HEK293T (cell line): ENCODE measurements around the gene NOSTRIN.
A peak's percentile ranks its signal among the peaks of the same experiment; 100 is the strongest.

Experiments used
- CTCF ChIA-PET: fragments of 350-600 bp; formaldehyde crosslinking; extraction: SDS; loops from one replicate; lab custom pipeline; 2021; ENCODE audit warnings: antibody characterized with exemption, inconsistent platforms; lab: Yijun Ruan, JAX
- POLR2A ChIA-PET: fragments of 350-600 bp; formaldehyde crosslinking; extraction: SDS; loops from one replicate; lab custom pipeline; 2020; ENCODE audit warnings: antibody characterized with exemption, inconsistent platforms; lab: Yijun Ruan, JAX
- DNase-seq: peaks from one replicate; pipeline ENCODE4 v3.0.0; 2012; ENCODE audit warnings: mixed read lengths; ENCODE audit errors: extremely low spot score
- ARNT ChIP-seq: fragments of 450-650 bp; IDR thresholded peaks from 2 replicates; pipeline ENCODE4 v1.6.1; 2017; ENCODE audit warnings: mild to moderate bottlenecking
- BHLHE40 ChIP-seq: fragments of 450-650 bp; IDR thresholded peaks from 2 replicates; pipeline ENCODE4 v1.6.1; 2016; ENCODE audit warnings: mild to moderate bottlenecking, moderate library complexity, borderline replicate concordance
- CTBP1 ChIP-seq: fragments of 450-650 bp; IDR thresholded peaks from 2 replicates; pipeline ENCODE4 v1.6.1; 2016; ENCODE audit warnings: borderline replicate concordance
- ELF4 ChIP-seq: fragments of 450-650 bp; IDR thresholded peaks from 2 replicates; pipeline ENCODE4 v1.6.1; 2017; ENCODE audit warnings: antibody characterized with exemption
- FOXA1 ChIP-seq: fragments of 450-650 bp; IDR thresholded peaks from 2 replicates; pipeline ENCODE4 v1.6.1; 2016; ENCODE audit warnings: mild to moderate bottlenecking
- FOXK2 ChIP-seq: fragments of 450-650 bp; IDR thresholded peaks from 2 replicates; pipeline ENCODE4 v1.6.1; 2016; ENCODE audit warnings: mild to moderate bottlenecking
- FOXM1 ChIP-seq: fragments of 450-650 bp; IDR thresholded peaks from 2 replicates; pipeline ENCODE4 v1.6.1; 2017; ENCODE audit warnings: mild to moderate bottlenecking, borderline replicate concordance
- HDGF ChIP-seq: fragments of 450-650 bp; IDR thresholded peaks from 2 replicates; pipeline ENCODE4 v1.6.1; 2017; ENCODE audit warnings: antibody characterized with exemption, borderline replicate concordance
- L3MBTL2 ChIP-seq: fragments of 450-650 bp; conservative IDR thresholded peaks from 2 replicates; pipeline ENCODE4 v1.6.1; 2016; ENCODE audit warnings: mild to moderate bottlenecking
- LEF1 ChIP-seq: fragments of 450-650 bp; IDR thresholded peaks from 2 replicates; pipeline ENCODE4 v1.6.1; 2017; ENCODE audit warnings: mild to moderate bottlenecking, borderline replicate concordance
- NFRKB ChIP-seq: fragments of 450-650 bp; IDR thresholded peaks from 2 replicates; pipeline ENCODE4 v1.6.1; 2016; ENCODE audit warnings: mild to moderate bottlenecking, moderate library complexity
- SP1 ChIP-seq: fragments of 450-650 bp; IDR thresholded peaks from 2 replicates; pipeline ENCODE4 v1.6.1; 2017
- SUZ12 ChIP-seq: fragments of 450-650 bp; IDR thresholded peaks from 2 replicates; pipeline ENCODE4 v1.6.1; 2016; ENCODE audit warnings: mild to moderate bottlenecking
- TARDBP ChIP-seq: fragments of 450-650 bp; IDR thresholded peaks from 2 replicates; pipeline ENCODE4 v1.6.1; 2016
- ZNF384 ChIP-seq: fragments of 450-650 bp; IDR thresholded peaks from 2 replicates; pipeline ENCODE4 v1.6.1; 2016
- TF ChIP-seq, protein P1 (sequence below): fragments of 450-650 bp; IDR thresholded peaks from 2 replicates; pipeline ENCODE4 v1.6.1; 2016

The NOSTRIN gene

GRCh38 chr2:168849610-168850009 is 47.2 kb downstream of the NOSTRIN start:
- ChIA-PET CTCF (no interaction called here), POLR2A (no interaction called here)
- peak; percentile 21 for DNase-seq
- TF ChIP-seq FOXM1 (no peak), SUZ12 (no peak), NFRKB (no peak), ELF4 (no peak), LEF1 (no peak), ARNT (no peak), FOXA1 (no peak), L3MBTL2 (no peak), SP1 (no peak), ZNF384 (no peak), CTBP1 (no peak), BHLHE40 (no peak)

GRCh38 chr2:168850846-168851245 is 48.4 kb downstream of the NOSTRIN start:
- ChIA-PET CTCF (no interaction called here), POLR2A (no interaction called here)

GRCh38 chr2:168851674-168852320 is 49.4 kb downstream of the NOSTRIN start:
- ChIA-PET POLR2A (no interaction called here), CTCF (interaction anchor here (0.6 kb wide), 1 partner anchor 78 kb away, joined by 3 read pairs; no protein-coding TSS in a partner anchor)
- DNase-seq = no peak
- TF ChIP-seq L3MBTL2 (no peak), BHLHE40 (no peak), FOXK2 (no peak), HDGF (no peak), ELF4 (no peak), ZNF384 (no peak), TARDBP (no peak), FOXM1 (no peak), SUZ12 (no peak), CTBP1 (no peak), ARNT (no peak), SP1 (no peak)
- TF ChIP-seq, protein P1, sequence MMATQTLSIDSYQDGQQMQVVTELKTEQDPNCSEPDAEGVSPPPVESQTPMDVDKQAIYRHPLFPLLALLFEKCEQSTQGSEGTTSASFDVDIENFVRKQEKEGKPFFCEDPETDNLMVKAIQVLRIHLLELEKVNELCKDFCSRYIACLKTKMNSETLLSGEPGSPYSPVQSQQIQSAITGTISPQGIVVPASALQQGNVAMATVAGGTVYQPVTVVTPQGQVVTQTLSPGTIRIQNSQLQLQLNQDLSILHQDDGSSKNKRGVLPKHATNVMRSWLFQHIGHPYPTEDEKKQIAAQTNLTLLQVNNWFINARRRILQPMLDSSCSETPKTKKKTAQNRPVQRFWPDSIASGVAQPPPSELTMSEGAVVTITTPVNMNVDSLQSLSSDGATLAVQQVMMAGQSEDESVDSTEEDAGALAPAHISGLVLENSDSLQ = no peak

More at GRCh38 chr2:168850846-168851245, 48.4 kb downstream of the NOSTRIN start:
- no peak for TF ChIP-seq FOXK2
- TF ChIP-seq FOXA1 = no peak
- no peak for TF ChIP-seq LEF1
- no peak for TF ChIP-seq HDGF
- TF ChIP-seq NFRKB = no peak
- TF ChIP-seq, protein P1 = no peak
- TF ChIP-seq ELF4 = no peak
- no peak for TF ChIP-seq BHLHE40
- no peak for DNase-seq

GRCh38 chr2:168852481-168852880 is 50.0 kb downstream of the NOSTRIN start:
- POLR2A ChIA-PET = no interaction called here
- CTCF ChIA-PET = no interaction called here
- TF ChIP-seq FOXK2 = no peak
- no peak for TF ChIP-seq NFRKB
- TF ChIP-seq L3MBTL2 = no peak
- no peak for TF ChIP-seq ELF4
- no peak for TF ChIP-seq LEF1
- TF ChIP-seq, protein P1 = no peak
- no peak for TF ChIP-seq FOXA1
- no peak for TF ChIP-seq ZNF384
- no peak for TF ChIP-seq TARDBP
- TF ChIP-seq SUZ12 = no peak
- no peak for TF ChIP-seq ARNT
- TF ChIP-seq FOXM1 = no peak
- TF ChIP-seq SP1 = no peak
- TF ChIP-seq CTBP1 = no peak
- TF ChIP-seq HDGF = no peak
- no peak for TF ChIP-seq BHLHE40

GRCh38 chr2:168853471-168853870 is 51.0 kb downstream of the NOSTRIN start:
- TF ChIP-seq FOXM1 (no peak), TARDBP (no peak), SP1 (no peak), LEF1 (no peak), BHLHE40 (no peak), ZNF384 (no peak)
- no peak for DNase-seq
- POLR2A ChIA-PET = no interaction called here
- CTCF ChIA-PET = no interaction called here

More at GRCh38 chr2:168852481-168852880, 50.0 kb downstream of the NOSTRIN start:
- DNase-seq = no peak

- CTCF ChIA-PET = no interaction called here
- TF ChIP-seq L3MBTL2 (no peak), LEF1 (no peak), BHLHE40 (no peak), SP1 (no peak), CTBP1 (no peak), ARNT (no peak), FOXM1 (no peak), NFRKB (no peak), SUZ12 (no peak)
- no peak for DNase-seq
- POLR2A ChIA-PET = no interaction called here
These were observed 52.2 kb downstream of the NOSTRIN start for GRCh38 chr2:168854651-168855050.
